LNCAP (cell line): ENCODE data around the gene SARS2.

Experiments used
- TF ChIP-seq, protein P1 (sequence below): fragments of 450-650 bp; IDR thresholded peaks from 2 replicates; pipeline ENCODE4 v1.5.1; 2017; ENCODE audit warnings: mild to moderate bottlenecking

The SARS2 gene

DNA sequence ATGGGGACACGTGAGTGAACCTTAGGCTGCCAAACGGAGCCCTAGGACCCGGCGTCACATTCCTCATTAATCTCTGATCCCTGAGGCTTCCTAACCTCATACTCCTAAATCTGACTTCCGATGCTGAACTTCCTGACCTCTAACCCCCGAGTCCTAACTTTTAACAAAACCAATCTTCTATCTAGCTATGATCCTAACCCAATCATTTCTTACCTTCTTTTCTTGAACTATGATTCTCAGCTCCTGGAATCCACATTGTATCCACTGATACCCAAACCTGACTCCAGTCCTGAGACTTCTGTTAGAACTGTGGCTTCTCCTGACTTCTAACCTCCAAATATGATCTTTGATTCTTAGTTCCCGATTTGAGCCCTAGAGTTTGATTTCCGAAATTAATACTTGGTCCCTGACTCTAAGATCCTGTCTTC lies 30.3 kb downstream of the SARS2 start:
- TF ChIP-seq, protein P1, sequence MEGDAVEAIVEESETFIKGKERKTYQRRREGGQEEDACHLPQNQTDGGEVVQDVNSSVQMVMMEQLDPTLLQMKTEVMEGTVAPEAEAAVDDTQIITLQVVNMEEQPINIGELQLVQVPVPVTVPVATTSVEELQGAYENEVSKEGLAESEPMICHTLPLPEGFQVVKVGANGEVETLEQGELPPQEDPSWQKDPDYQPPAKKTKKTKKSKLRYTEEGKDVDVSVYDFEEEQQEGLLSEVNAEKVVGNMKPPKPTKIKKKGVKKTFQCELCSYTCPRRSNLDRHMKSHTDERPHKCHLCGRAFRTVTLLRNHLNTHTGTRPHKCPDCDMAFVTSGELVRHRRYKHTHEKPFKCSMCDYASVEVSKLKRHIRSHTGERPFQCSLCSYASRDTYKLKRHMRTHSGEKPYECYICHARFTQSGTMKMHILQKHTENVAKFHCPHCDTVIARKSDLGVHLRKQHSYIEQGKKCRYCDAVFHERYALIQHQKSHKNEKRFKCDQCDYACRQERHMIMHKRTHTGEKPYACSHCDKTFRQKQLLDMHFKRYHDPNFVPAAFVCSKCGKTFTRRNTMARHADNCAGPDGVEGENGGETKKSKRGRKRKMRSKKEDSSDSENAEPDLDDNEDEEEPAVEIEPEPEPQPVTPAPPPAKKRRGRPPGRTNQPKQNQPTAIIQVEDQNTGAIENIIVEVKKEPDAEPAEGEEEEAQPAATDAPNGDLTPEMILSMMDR: no peak

- TF ChIP-seq, protein P1: no peak
These were observed 30.9 kb downstream of the SARS2 start, which contains the start of the genes NFKBIB and SIRT2 for GRCh38 chr19:38899447-38900201. Gene NFKBIB, plus strand, starts transcription at chr19:38899969. Its CDS starts 64 bp downstream, at chr19:38900033. Gene SIRT2, minus strand, starts transcription at chr19:38899618. Its CDS starts 97 bp downstream, at chr19:38899521.

- TF ChIP-seq, protein P1: no peak
These were observed 31.6 kb downstream of the SARS2 start for GRCh38 chr19:38898788-38899446.

GRCh38 chr19:38894968-38895367 lies 35.6 kb downstream of the SARS2 start:
- TF ChIP-seq, protein P1: no peak

DNA sequence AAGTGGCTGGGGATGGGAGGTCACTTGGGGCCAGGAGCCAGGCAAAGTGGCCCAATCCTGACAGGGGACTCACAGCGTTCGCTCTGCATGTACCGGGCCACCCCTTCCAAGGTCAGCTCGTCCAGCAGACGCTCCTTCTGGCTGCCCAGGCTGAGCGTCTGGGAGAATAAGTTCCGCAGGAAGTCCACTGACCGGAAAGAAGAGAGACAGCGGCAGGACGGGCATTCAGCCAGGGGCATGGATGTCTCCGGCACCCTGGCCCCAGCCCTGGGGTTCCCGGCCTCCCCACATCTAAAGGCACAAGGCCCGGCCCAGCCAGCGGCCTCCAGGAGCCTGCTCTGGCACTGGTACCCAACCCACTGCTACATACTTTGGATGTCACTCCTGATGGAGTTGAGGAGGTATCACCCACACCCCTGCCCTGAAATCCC lies 37.2 kb downstream of the SARS2 start:
- TF ChIP-seq, protein P1: no peak

DNA sequence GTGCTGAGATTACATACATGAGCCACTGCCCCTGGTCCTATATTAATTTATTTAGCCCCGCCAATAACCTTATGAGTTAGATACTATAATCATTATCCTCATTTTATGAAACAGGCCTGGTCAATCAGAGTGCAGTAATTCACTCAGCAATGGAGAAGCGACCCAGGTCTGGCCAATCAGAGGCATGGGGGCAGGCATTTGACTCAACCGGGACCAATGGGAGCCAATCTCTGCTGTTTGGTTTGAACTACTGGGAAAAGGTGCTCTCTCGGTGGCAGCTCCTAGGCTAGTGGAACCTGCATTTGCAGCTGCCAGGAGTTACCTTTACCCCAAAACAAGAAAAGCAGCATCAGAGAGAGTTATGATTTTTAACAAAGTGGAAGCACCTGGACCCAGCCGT lies 37.7 kb downstream of the SARS2 start:
- TF ChIP-seq, protein P1: no peak

DNA sequence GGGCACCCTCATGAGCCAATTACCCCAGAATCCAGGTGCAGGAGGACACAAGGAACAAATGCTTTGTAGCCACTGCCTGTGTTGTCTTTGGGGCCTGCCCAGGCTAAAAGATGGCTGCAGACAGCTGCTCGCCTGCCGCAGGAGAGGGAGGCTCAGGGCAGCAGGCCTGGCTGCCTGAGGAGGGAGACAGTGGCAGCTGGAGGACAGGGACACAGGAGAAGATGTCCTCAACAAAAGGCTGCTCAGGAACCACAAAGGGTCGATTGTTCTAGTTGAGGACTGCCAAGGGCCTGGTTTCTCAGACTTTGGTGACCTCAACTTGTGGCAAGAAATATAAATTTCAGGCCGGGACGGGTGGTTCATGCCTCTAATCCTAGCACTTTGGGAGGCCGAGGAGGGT lies 38.8 kb downstream of the SARS2 start:
- TF ChIP-seq, protein P1: no peak
